Common myeloid progenitor, CD34-positive (primary cell): Measurements from ENCODE around the gene ADPRS.

Experiments used
- CTCF ChIA-PET: fragments of 350-600 bp; sonication (Branson Sonifier 250); formaldehyde crosslinking; loops from one replicate; lab custom pipeline; 2021; ENCODE audit warnings: antibody characterized with exemption; lab: Charles Lee
- POLR2A ChIA-PET: fragments of 350-600 bp; sonication (Branson Sonifier 250); formaldehyde crosslinking; loops from one replicate; lab custom pipeline; 2021; ENCODE audit warnings: antibody characterized with exemption; lab: Charles Lee
- DNase-seq, 3 donors: peaks; one replicate each; pipeline versions ENCODE4 v3.0.0 to v3.0.0-alpha.2; 2013
- H3K27ac ChIP-seq, 2 experiments: 1 replicate in 1 of 2; 2 replicates in 1 of 2; pipeline ENCODE4 v1.7.0; 2013; ENCODE audit warnings: inconsistent platforms in 2 of 2, low read length in 2 of 2, mild to moderate bottlenecking in 2 of 2, low read depth in 1 of 2, moderate library complexity in 1 of 2; ENCODE audit not compliant: severe bottlenecking in 2 of 2, insufficient read depth in 1 of 2, poor library complexity in 1 of 2
- H3K27me3 ChIP-seq, 5 experiments: replicated peaks in 2 of 5; 1 replicate in 3 of 5; 2 replicates in 2 of 5; pipeline versions ENCODE4 v1.6.1 to v1.7.0; 2013; ENCODE audit warnings: low read length in 4 of 5, mild to moderate bottlenecking in 2 of 5, moderate library complexity in 2 of 5, inconsistent platforms in 1 of 5; ENCODE audit not compliant: insufficient read depth in 5 of 5, control insufficient read depth in 4 of 5
- H3K36me3 ChIP-seq, 4 experiments: 1 replicate in 2 of 4; 2 replicates in 2 of 4; pipeline versions ENCODE4 v1.6.1 to v1.7.0; 2013; ENCODE audit warnings: low read length in 3 of 4, control low read depth in 1 of 4, mild to moderate bottlenecking in 1 of 4; ENCODE audit not compliant: control insufficient read depth in 4 of 4, insufficient read depth in 4 of 4
- H3K4me1 ChIP-seq, 4 experiments: 1 replicate in 3 of 4; 2 replicates in 1 of 4; pipeline versions ENCODE4 v1.6.1 to v1.7.1; 2013; ENCODE audit warnings: low read length in 3 of 4, mild to moderate bottlenecking in 3 of 4, control low read depth in 1 of 4, inconsistent platforms in 1 of 4, moderate library complexity in 1 of 4; ENCODE audit not compliant: control insufficient read depth in 4 of 4, insufficient read depth in 4 of 4; ENCODE audit errors: control extremely low read depth in 1 of 4
- H3K4me3 ChIP-seq, 7 experiments: 1 replicate in 4 of 7; 2 replicates in 3 of 7; pipeline versions ENCODE4 v1.5.1 to v1.7.0; 2013; ENCODE audit warnings: mild to moderate bottlenecking in 7 of 7, low read length in 6 of 7, moderate library complexity in 6 of 7, inconsistent platforms in 2 of 7, low read depth in 2 of 7, control low read depth in 1 of 7; ENCODE audit not compliant: insufficient read depth in 4 of 7, control insufficient read depth in 1 of 7; ENCODE audit errors: extremely low read depth in 1 of 7
- H3K9me3 ChIP-seq, 5 experiments: 1 replicate in 4 of 5; 2 replicates in 1 of 5; pipeline versions ENCODE4 v1.6.1 to v1.7.1; 2013; ENCODE audit warnings: low read length in 4 of 5, mild to moderate bottlenecking in 2 of 5, inconsistent platforms in 1 of 5, low read depth in 1 of 5, moderate library complexity in 1 of 5; ENCODE audit not compliant: control insufficient read depth in 4 of 5, insufficient read depth in 2 of 5; ENCODE audit errors: control extremely low read depth in 1 of 5
- WGBS: methylation state at CpG from one replicate; pipeline ENCODE4 v1.1.5; 2013; ENCODE audit not compliant: insufficient coverage; 5-methylcytosine and 5-hydroxymethylcytosine counted together

Gene ADPRS

DNA sequence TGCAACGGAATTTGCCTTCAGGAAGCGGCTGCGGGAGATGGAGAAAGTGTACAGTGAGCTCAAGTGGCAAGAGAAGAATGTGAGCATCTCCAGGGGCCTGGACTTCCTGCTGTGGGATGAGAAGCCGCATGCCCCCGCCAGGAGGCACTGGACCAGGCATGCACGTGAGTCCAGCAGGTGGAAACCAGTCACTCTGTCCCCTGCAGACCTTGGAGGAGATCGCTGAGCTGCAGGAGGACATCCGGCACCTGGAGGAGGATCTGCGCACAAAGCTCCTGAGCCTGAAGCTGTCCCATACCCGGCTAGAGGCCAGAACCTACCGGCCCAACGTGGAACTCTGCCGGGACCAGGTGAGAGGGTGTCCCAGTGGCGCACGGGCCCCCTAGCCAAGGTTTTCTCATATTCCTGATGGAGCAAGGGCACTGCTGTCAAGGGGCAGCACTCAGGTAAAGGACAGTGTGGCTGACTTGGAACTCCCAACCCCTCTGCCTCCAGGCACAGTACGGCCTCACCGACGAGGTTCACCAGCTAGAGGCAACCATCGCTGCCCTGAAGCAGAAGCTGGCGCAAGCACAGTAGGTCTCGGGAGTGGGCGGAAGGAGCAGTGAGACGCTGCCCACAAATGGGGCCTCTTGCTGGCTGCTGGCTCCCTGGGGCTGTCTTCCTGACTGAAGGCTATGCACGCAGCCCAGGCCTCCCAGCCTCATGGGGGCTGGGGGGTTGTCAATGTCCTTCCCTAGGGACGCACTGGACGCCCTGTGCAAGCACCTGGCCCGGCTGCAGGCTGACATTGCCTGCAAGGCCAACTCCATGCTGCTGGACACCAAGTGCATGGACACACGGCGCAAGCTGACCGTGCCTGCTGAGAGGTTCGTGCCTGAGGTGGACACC, 1.2 kb upstream of the ADPRS start:
- WGBS: 96% methylated on average over 31 of the region's 31 CpGs
- POLR2A ChIA-PET: interaction anchor here (0.8 to 1.6 kb wide), 2 partner anchors 156 to 475 kb away, joined by 3 read pairs; partner anchors contain the start of gene AGO3
- H3K4me1 ChIP-seq: peaks cover 3 to 32% (median 25%) of the 10 kb centered on the region in 4 experiments

DNA sequence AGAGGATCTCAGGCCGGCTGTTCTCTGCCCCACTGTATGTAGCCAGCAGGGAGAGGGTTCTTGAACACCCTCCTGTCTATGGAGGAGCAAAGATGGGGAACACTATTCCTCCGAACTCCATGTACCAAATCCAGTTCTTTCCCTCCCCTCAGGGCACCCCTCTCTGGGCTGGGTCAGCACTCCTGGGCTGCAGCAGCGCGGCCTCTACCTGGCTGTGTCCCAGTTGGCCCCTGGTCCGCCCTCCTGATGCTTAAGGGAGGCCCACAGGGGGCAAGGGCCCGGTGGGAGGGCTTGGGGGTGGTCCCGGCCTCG, 471 bp upstream of the ADPRS start:
- 95% methylated on average over 2 of the region's 8 CpGs for WGBS
- POLR2A ChIA-PET: no interaction called here
- peak overlapping the region; percentile 72 to 82 for H3K27ac ChIP-seq

More for the DNA sequence above, 1.2 kb upstream of the ADPRS start:
- peaks cover 7 to 16% (median 11%) of the 10 kb centered on the region in 4 experiments for H3K36me3 ChIP-seq
- H3K9me3 ChIP-seq: no peaks in the 10 kb centered on the region
- H3K27ac ChIP-seq: no peak overlapping the region
- DNase-seq: no peak
- CTCF ChIA-PET: interaction anchor here (0.6 to 0.9 kb wide), 2 partner anchors 48 to 169 kb away, joined by 3 read pairs; no protein-coding TSS in a partner anchor
- H3K4me3 ChIP-seq: peak overlapping the region in 1 of 7 experiments; percentile 95
- peaks cover 0 to 16% (median 5%) of the 10 kb centered on the region in 5 experiments for H3K27me3 ChIP-seq

DNA sequence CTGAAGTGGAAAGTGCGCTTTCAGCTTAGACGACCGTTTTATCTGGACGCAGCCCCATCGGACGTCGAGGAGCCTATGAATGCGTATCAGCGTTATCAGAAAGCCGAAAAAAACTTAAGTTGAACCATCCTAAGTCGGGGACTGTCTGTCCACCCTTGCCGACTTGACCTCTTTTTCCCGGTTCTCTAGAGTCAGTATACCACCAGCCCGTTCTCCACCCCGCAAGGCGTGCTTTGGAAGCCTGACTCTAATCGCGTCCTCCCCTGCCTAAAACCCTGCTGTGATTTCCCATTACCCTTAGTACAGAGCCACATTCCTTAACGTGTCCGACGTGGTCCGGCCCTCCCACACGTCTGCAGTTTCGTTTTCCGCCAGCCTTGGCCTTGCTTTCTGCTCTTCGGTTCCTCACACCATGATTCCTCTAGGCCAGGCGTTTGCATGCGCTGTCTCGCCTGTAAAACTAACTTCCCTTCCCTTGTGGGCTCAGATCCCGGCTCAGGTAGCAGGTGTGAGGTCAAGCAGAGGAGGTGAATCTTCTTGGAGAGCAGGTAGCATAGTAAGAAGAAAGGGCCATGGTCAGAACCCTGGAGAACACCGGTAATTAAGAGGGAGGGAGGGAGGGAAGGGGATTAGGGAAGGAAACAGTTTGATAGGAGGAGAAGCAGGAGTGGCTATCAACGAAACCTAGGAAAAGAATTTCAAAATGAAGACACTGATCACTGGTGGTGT, 865 bp downstream of the ADPRS start:
- H3K27ac ChIP-seq: peak overlapping the region; percentile 72 to 82
- 4% methylated on average over 28 of the region's 32 CpGs for WGBS
- CTCF ChIA-PET: interaction anchor here (0.8 to 17.2 kb wide), 3 partner anchors 9 to 45 kb away, joined by 3 to 283 read pairs (median 3); no protein-coding TSS in a partner anchor
- peaks cover 22 to 37% (median 30%) of the 10 kb centered on the region in 4 experiments for H3K36me3 ChIP-seq
- DNase-seq: peak in 2 of 3 donors; percentile 52 to 56
- H3K4me3 ChIP-seq: peak overlapping the region; percentile 71 to 95 (median 93)
- POLR2A ChIA-PET: no interaction called here
- no peaks in the 10 kb centered on the region for H3K9me3 ChIP-seq
- peaks cover 0 to 6% (median 2%) of the 10 kb centered on the region in 5 experiments for H3K27me3 ChIP-seq
- peaks cover 3 to 25% (median 17%) of the 10 kb centered on the region in 4 experiments for H3K4me1 ChIP-seq

More for the DNA sequence above, 471 bp upstream of the ADPRS start:
- CTCF ChIA-PET: no interaction called here
- DNase-seq: no peak
- Histone ChIP-seq H3K4me1 (peaks cover 3 to 32% (median 25%) of the 10 kb centered on the region in 4 experiments), H3K9me3 (no peaks in the 10 kb centered on the region), H3K27me3 (peaks cover 0 to 14% (median 5%) of the 10 kb centered on the region in 5 experiments), H3K4me3 (peak overlapping the region; percentile 71 to 95 (median 93)), H3K36me3 (peaks cover 13 to 23% (median 18%) of the 10 kb centered on the region in 4 experiments)

DNA sequence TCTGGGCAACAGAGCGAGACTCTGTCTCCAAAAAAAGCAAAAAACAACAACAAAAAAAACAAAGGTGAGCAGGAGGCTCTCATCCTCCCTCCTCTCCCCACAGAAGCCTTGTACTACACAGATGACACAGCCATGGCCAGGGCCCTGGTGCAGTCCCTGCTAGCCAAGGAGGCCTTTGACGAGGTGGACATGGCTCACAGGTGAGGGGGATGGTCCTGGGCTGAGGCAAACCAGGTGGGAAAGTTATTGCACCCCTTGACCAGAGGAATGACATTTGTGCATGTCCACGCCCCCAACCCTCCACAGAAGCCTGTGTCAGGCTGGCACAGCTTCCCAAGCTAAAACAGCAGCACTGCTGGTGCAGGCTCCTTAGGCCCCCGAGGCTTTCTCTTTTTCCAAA, 2.4 kb downstream of the ADPRS start:
- no peak for DNase-seq
- no peaks in the 10 kb centered on the region for H3K9me3 ChIP-seq
- H3K27me3 ChIP-seq: no peaks in the 10 kb centered on the region
- no peak overlapping the region for H3K27ac ChIP-seq
- CTCF ChIA-PET: interaction anchor here (1.3 to 17.2 kb wide), 2 partner anchors 9 to 41 kb away, joined by 3 to 283 read pairs; no protein-coding TSS in a partner anchor
- POLR2A ChIA-PET: no interaction called here
- H3K36me3 ChIP-seq: peaks cover 22 to 46% (median 36%) of the 10 kb centered on the region in 4 experiments
- WGBS: 100% methylated on average over 3 of the region's 4 CpGs
- H3K4me1 ChIP-seq: peaks cover 3 to 29% (median 24%) of the 10 kb centered on the region in 4 experiments
- no peak overlapping the region for H3K4me3 ChIP-seq

DNA sequence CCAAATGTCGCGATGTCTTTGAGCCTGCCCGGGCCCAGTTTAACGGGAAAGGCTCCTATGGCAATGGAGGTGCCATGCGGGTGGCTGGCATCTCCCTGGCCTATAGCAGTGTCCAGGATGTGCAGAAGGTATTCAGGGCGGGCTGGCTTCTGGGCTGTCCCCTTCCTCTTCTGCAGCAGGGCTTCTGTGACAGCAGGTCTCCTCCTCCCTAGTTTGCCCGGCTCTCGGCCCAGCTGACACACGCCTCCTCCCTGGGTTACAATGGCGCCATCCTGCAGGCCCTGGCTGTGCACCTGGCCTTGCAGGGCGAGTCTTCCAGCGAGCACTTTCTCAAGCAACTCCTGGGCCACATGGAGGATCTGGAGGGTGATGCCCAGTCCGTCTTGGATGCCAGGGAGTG, 3.0 kb downstream of the ADPRS start:
- no peak overlapping the region for H3K27ac ChIP-seq
- peaks cover 3 to 32% (median 29%) of the 10 kb centered on the region in 4 experiments for H3K4me1 ChIP-seq
- CTCF ChIA-PET: interaction anchor here (17.2 kb wide), 1 partner anchor 40 kb away, joined by 283 read pairs; no protein-coding TSS in a partner anchor
- POLR2A ChIA-PET: no interaction called here
- H3K9me3 ChIP-seq: no peaks in the 10 kb centered on the region
- DNase-seq: no peak
- WGBS: 98% methylated on average over 10 of the region's 13 CpGs
- H3K36me3 ChIP-seq: peaks cover 22 to 46% (median 36%) of the 10 kb centered on the region in 4 experiments
- H3K27me3 ChIP-seq: no peaks in the 10 kb centered on the region
- no peak overlapping the region for H3K4me3 ChIP-seq

DNA sequence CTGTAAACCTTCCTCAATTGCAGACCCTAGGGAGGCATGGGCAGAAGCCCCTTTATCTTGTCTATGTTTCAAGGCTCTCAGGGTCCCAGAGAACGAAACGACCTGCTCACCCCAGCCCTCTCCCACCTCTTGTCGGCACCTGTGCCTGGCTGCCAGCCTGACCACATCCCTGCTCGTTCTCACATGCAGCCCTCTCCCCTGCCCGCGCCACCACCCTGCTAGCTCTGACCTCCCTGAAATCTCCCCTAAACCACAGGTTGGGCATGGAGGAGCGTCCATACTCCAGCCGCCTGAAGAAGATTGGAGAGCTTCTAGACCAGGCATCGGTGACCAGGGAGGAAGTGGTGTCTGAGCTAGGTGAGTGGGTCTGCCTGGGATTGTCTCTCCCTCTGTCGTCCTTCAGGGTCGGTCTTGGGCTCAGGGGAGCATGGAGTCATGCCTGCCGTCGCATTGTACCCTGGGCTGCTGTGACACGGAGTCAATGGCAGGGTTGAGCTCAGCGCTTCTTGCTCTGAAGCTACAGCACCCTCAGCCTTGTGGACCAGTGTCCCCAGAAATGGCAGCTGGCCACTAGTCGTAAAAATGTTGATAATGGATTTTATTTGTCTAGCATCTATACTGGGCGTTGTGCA, 3.6 kb downstream of the ADPRS start:
- no peaks in the 10 kb centered on the region for H3K27me3 ChIP-seq
- peaks cover 3 to 33% (median 29%) of the 10 kb centered on the region in 4 experiments for H3K4me1 ChIP-seq
- CTCF ChIA-PET: interaction anchor here (1.2 to 17.2 kb wide), 3 partner anchors 40 to 208 kb away, joined by 3 to 283 read pairs (median 8); no protein-coding TSS in a partner anchor
- 95% methylated on average over 15 of the region's 17 CpGs for WGBS
- POLR2A ChIA-PET: no interaction called here
- H3K27ac ChIP-seq: no peak overlapping the region
- H3K36me3 ChIP-seq: peaks cover 22 to 46% (median 36%) of the 10 kb centered on the region in 4 experiments
- no peak for DNase-seq
- H3K4me3 ChIP-seq: no peak overlapping the region
- no peaks in the 10 kb centered on the region for H3K9me3 ChIP-seq
